Cerebellar cortex (tissue), 1 donor: Measurements from ENCODE around the gene TMEM37.
A peak's percentile ranks its signal among the peaks of the same experiment; 100 is the strongest.

Source experiments
- DNase-seq: peaks from one replicate; pipeline ENCODE4 v3.0.0-alpha.2; 2015; ENCODE audit warnings: low spot score

Gene TMEM37

GRCh38 chr2:119478188-119478977, 46.7 kb downstream of the TMEM37 start:
- no peak for DNase-seq

- DNase-seq, result no peak
Measured at GRCh38 chr2:119478978-119479295, 47.3 kb downstream of the TMEM37 start.

- no peak for DNase-seq
Measured at GRCh38 chr2:119480184-119480583, 48.5 kb downstream of the TMEM37 start.

- DNase-seq, result no peak
Measured at GRCh38 chr2:119480718-119481142, 49.1 kb downstream of the TMEM37 start.

- DNase-seq, result no peak
Measured at GRCh38 chr2:119481501-119482455, 50.1 kb downstream of the TMEM37 start.

GRCh38 chr2:119482481-119483394, 51.1 kb downstream of the TMEM37 start:
- DNase-seq, result no peak

GRCh38 chr2:119483395-119483753, 51.7 kb downstream of the TMEM37 start:
- no peak for DNase-seq

- no peak for DNase-seq
Measured at GRCh38 chr2:119483896-119484718, 52.5 kb downstream of the TMEM37 start.

- DNase-seq, result no peak
Measured at GRCh38 chr2:119484834-119485233, 53.2 kb downstream of the TMEM37 start.

- peak; percentile 20 for DNase-seq
Measured at GRCh38 chr2:119485336-119486110, 53.9 kb downstream of the TMEM37 start.

- no peak for DNase-seq
Measured at GRCh38 chr2:119486196-119486827, 54.7 kb downstream of the TMEM37 start.

GRCh38 chr2:119486886-119487285, 55.2 kb downstream of the TMEM37 start:
- no peak for DNase-seq

GRCh38 chr2:119487434-119488244, 56.0 kb downstream of the TMEM37 start:
- DNase-seq, result no peak
